Heart left ventricle (tissue), 16 donors: ENCODE data around the gene APMAP. TPM values are rescaled to one million over a fixed set of nuclear protein-coding genes. Genes with fewer than 3 reads are reported as not detected.

Experiments
- ATAC-seq, 4 donors: fragments of 200-7000 bp; cut with Tn5 transposase; one replicate each; pipeline ENCODE4 v1.9.1; 2020 to 2022; ENCODE audit warnings: moderate library complexity in 4 of 4, mild to moderate bottlenecking in 3 of 4, moderate number of reproducible peaks in 1 of 4
- DNase-seq, 5 donors: peaks; one replicate each; pipeline ENCODE4 v3.0.0-alpha.2; 2020
- H3K27ac ChIP-seq, 12 donors: fragments of 200-600 bp; sonication (generic) in 4 of 12; one replicate each; pipeline versions ENCODE4 v1.5.0 to v1.8.0; 2016 to 2022; ENCODE audit warnings: mild to moderate bottlenecking in 2 of 12
- H3K27me3 ChIP-seq, 9 donors: fragments of 200-600 bp; sonication (generic) in 2 of 9; one replicate each; pipeline versions ENCODE4 v1.5.1 to v1.8.0; 2016 to 2022; ENCODE audit warnings: mild to moderate bottlenecking in 3 of 9
- H3K36me3 ChIP-seq, 9 donors: fragments of 200-600 bp; sonication (generic) in 2 of 9; one replicate each; pipeline versions ENCODE4 v1.5.0 to v1.8.0; 2018 to 2022; ENCODE audit warnings: mild to moderate bottlenecking in 2 of 9
- H3K4me1 ChIP-seq, 12 donors: fragments of 200-600 bp; sonication (generic) in 4 of 12; one replicate each; pipeline versions ENCODE4 v1.5.0 to v1.8.0; 2016 to 2022; ENCODE audit warnings: mild to moderate bottlenecking in 3 of 12
- H3K4me3 ChIP-seq, 12 donors: fragments of 200-600 bp; sonication (generic) in 4 of 12; one replicate each; pipeline versions ENCODE4 v1.5.0 to v1.8.0; 2017 to 2022; ENCODE audit warnings: mild to moderate bottlenecking in 9 of 12, moderate library complexity in 4 of 12
- H3K9me3 ChIP-seq, 12 donors: fragments of 200-600 bp; sonication (generic) in 4 of 12; one replicate each; pipeline versions ENCODE4 v1.5.0 to v1.8.0; 2016 to 2022; ENCODE audit warnings: mild to moderate bottlenecking in 1 of 12
- POLR2A ChIP-seq, 2 donors: fragments of 450-650 bp; IDR thresholded peaks; one replicate each; pipeline ENCODE4 v1.6.1; 2017; ENCODE audit warnings: antibody characterized with exemption in 2 of 2, mild to moderate bottlenecking in 2 of 2, moderate library complexity in 2 of 2
- WGBS, 4 donors: extraction: QIAGEN DNeasy Blood & Tissue Kit in 2 of 4; methylation state at CpG; one replicate each; pipeline versions ENCODE4 v1.1.5 to v1.1.7; 2013 to 2018; 5-methylcytosine and 5-hydroxymethylcytosine counted together
- intact Hi-C, 10 donors: fragments of 100-400 bp; cut with DNase I; formaldehyde crosslinking; loops; one replicate each; pipeline versions ENCODE4 v1.11.1 to v1.14.2; 2022
- polyA plus RNA-seq, 2 donors: library from polyadenylated mRNA; stranded (reverse); fragments of 200-250 nt; gene quantifications; one replicate each; pipeline ENCODE4 v1.2.3, GENCODE V29; 2013
- total RNA-seq, 9 donors: library from RNA; depleted of rRNA in 2 of 9; stranded (reverse); fragments of >200 nt in 2 of 9; fragmentation: NEBNext Ultra II Directional in 3 of 9; extraction: Animal tissue kit (Norgen Biotek cat#: 25700) in 3 of 9; gene quantifications; one replicate each; pipeline versions ENCODE4 v1.1.0 to v1.2.4, GENCODE V29; 2016 to 2023
- TF ChIP-seq, protein P1 (sequence below), 12 donors: fragments of 200-600 bp; sonication (generic) in 4 of 12; IDR thresholded peaks; one replicate each; pipeline versions ENCODE4 v1.5.0 to v1.8.0; 2018 to 2022; ENCODE audit warnings: antibody characterized with exemption in 12 of 12, mild to moderate bottlenecking in 5 of 12
- donor health status: ischemic (EF 13 %, LVEDD 7.1; RV severe dilation, severe dysfunction).
- donor health status: healthy with polysubstance abuse.
- donor health status: DM: no; HTN: yes; CAD: no.
- donor health status: DM: no; HTN: no; CAD: no.
- donor health status: ischemic (EF 25% LVEDD 6.9; RV normal size, moderate dysfunction).
- donor health status: ischemic (EF 25% LVEDD 5.7; RV mildly dilated, moderate dysfunction).
- donor health status: healthy.
- donor health status: DM: yes; HTN: yes; CAD: no.
- donor health status: ischemic (EF 35%, LVEDD 5.7; RV mildly dilated, moderate dysfunction).
- donor health status: nonischemic (EF 11% LVEDD 7.7; RV severe dilation, severe dysfunction).
- donor health status: DM: yes; HTN: yes; CAD: no.
- donor health status: PGD.
- donor health status: ischemic (EF 29% LVEDD 5.4; RV normal size, mild dysfunction).
- donor health status: nonischemic (EF 23%, LVEDD 6.1; RV moderate dilation, normal function).

APMAP gene
- total and polyA plus RNA-seq, 11 donors = 16.2 to 61.3 (median 31.9) TPM

DNA sequence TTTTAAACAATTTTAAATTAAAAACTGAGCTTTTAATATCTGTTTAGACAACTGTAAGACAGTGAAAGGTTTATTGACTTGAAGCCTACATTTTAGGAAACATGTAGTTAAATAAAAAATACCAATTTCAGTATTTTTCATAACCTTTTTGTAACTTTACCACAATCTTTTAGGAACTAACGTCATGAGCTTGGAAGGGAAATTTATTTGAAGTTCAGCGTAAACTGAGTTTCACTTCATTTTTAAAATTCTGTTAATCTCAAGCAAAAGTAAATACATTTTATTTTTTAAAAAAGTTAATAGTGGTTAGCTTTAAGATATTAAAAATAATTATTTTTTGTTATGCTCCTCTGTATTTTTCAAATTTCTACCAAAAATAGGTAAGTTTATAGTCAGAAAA lies 38.0 kb downstream of the APMAP start:
- Histone ChIP-seq H3K4me1 (peaks cover 0 to 47% (median 0%) of the 10 kb centered on the region in 12 donors), H3K27ac (peak overlapping the region in 1 of 12 donors; percentile 83), H3K9me3 (no peaks in the 10 kb centered on the region), H3K4me3 (no peak overlapping the region), H3K36me3 (peaks cover 0 to 36% (median 7%) of the 10 kb centered on the region in 9 donors), H3K27me3 (peaks cover 0 to 11% (median 2%) of the 10 kb centered on the region in 9 donors)
- TF ChIP-seq POLR2A (IDR thresholded peaks at IDR 0.05) = no peak
- TF ChIP-seq, protein P1, sequence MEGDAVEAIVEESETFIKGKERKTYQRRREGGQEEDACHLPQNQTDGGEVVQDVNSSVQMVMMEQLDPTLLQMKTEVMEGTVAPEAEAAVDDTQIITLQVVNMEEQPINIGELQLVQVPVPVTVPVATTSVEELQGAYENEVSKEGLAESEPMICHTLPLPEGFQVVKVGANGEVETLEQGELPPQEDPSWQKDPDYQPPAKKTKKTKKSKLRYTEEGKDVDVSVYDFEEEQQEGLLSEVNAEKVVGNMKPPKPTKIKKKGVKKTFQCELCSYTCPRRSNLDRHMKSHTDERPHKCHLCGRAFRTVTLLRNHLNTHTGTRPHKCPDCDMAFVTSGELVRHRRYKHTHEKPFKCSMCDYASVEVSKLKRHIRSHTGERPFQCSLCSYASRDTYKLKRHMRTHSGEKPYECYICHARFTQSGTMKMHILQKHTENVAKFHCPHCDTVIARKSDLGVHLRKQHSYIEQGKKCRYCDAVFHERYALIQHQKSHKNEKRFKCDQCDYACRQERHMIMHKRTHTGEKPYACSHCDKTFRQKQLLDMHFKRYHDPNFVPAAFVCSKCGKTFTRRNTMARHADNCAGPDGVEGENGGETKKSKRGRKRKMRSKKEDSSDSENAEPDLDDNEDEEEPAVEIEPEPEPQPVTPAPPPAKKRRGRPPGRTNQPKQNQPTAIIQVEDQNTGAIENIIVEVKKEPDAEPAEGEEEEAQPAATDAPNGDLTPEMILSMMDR (IDR thresholded peaks at IDR 0.05) = no peak
- 83 to 92% (median 87%) methylated on average over 2 of the region's 2 CpGs for WGBS, 4 donors
- DNase-seq (no peak), ATAC-seq (no peak)
- intact Hi-C loops = no loop called here

DNA sequence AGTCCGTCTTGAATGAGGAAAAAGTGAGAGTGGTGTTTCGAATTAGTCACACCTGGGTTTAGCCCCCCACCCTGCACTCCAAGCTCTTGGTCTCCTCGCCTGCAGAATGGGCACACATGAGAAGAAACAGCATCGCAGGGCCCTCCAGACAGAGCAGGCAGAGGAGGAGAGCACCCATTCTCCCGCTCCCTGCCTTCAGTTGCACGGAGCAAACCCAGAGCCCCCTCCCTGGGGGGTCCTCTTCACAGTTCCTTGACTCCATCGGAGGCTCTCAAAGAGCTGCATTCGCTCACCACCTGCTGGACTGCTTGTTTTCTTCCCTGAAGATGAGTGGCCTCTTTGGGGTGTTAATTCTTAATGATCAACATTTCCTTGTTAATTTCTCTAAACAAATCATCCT lies 38.4 kb downstream of the APMAP start:
- Histone ChIP-seq H3K27ac (peak overlapping the region in 2 of 12 donors; percentile 2 to 83), H3K4me1 (peaks cover 0 to 51% (median 0%) of the 10 kb centered on the region in 12 donors), H3K4me3 (no peak overlapping the region), H3K36me3 (peaks cover 0 to 32% (median 6%) of the 10 kb centered on the region in 9 donors), H3K9me3 (no peaks in the 10 kb centered on the region), H3K27me3 (peaks cover 0 to 15% (median 2%) of the 10 kb centered on the region in 9 donors)
- no peak for TF ChIP-seq POLR2A (IDR thresholded peaks at IDR 0.05)
- TF ChIP-seq, protein P1 (IDR thresholded peaks at IDR 0.05) = no peak
- ATAC-seq (no peak), DNase-seq (no peak)
- 76 to 86% (median 81%) methylated on average over 8 of the region's 8 CpGs for WGBS, 4 donors
- intact Hi-C loops = no loop called here

DNA sequence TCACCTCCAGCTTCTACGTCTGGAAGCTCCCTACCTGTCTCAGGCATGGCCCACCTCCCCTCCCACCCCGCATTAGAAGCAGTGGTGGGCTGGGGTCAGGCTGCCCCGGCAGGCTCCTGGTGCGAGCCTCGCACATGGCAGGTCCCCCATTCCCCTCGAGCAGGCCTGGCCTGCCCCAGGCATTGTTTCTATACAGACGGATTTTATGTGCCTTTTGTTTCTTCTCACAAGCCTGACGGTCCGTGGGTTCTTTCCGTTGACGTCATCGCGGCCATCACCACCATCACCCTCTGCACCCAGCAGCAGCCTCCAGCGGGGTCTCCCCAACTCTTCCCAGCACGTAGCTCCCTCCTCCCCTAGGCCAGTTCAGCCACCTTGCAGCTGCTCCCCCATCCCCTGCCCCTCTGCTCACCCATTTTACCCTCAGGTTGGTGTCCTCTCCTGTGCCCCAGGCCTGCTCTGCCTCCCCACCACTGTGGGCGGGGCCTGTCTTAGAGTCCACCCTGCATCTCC lies 38.9 kb downstream of the APMAP start:
- Histone ChIP-seq H3K4me3 (no peak overlapping the region), H3K27me3 (peaks cover 0 to 18% (median 2%) of the 10 kb centered on the region in 9 donors), H3K9me3 (no peaks in the 10 kb centered on the region), H3K4me1 (peaks cover 0 to 53% (median 0%) of the 10 kb centered on the region in 12 donors), H3K27ac (peak overlapping the region in 1 of 12 donors; percentile 83), H3K36me3 (peaks cover 0 to 27% (median 6%) of the 10 kb centered on the region in 9 donors)
- no peak for TF ChIP-seq POLR2A (IDR thresholded peaks at IDR 0.05)
- TF ChIP-seq, protein P1 (IDR thresholded peaks at IDR 0.05) = no peak
- DNase-seq (no peak), ATAC-seq (no peak)
- intact Hi-C loops = no loop called here
- WGBS, 4 donors = 82 to 87% (median 86%) methylated on average over 16 of the region's 16 CpGs

DNA sequence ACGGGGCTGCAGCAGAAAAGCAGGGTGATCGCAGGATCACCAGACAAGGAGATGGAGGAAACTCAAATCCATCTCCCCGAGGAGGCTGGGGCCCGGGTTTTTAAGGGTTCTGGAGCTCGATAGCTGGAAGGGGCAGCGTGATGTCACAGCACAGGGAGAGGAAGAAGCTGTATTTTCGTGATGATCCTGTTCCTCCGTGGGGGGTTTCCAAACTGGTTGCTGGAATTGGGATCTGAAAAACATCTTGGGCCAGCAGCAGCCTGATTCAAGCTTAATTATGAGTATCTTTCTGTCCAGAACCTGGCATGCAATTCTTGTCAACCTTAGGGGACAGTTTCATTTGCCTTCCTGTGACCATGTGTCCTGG lies 39.4 kb downstream of the APMAP start:
- peaks cover 0 to 53% (median 0%) of the 10 kb centered on the region in 12 donors for H3K4me1 ChIP-seq
- peak overlapping the region in 1 of 12 donors; percentile 83 for H3K27ac ChIP-seq
- intact Hi-C loops = no loop called here
- TF ChIP-seq, protein P1 (IDR thresholded peaks at IDR 0.05) = no peak
- TF ChIP-seq POLR2A (IDR thresholded peaks at IDR 0.05) = no peak
- H3K36me3 ChIP-seq = peaks cover 0 to 22% (median 3%) of the 10 kb centered on the region in 9 donors
- H3K9me3 ChIP-seq = peaks cover 0 to 2% (median 0%) of the 10 kb centered on the region in 12 donors
- peak overlapping the region in 1 of 12 donors; percentile 8 for H3K4me3 ChIP-seq
- DNase-seq = no peak
- 71 to 85% (median 80%) methylated on average over 7 to 8 of the region's 8 CpGs for WGBS, 4 donors
- ATAC-seq = no peak
- H3K27me3 ChIP-seq = peaks cover 0 to 18% (median 2%) of the 10 kb centered on the region in 9 donors
